ENCODE data around the gene SPINK1. TPM values are rescaled to one million over a fixed set of nuclear protein-coding genes. Genes with fewer than 3 reads are reported as not detected.
"Not testable (repeated sequence)": the region's sequence is repeated elsewhere in the genome, so short reads cannot be mapped to it uniquely, and the experiment has no call there.

SPINK1 gene
- polyA plus RNA-seq, 1 donor from 2014 or later, result not detected

DNA sequence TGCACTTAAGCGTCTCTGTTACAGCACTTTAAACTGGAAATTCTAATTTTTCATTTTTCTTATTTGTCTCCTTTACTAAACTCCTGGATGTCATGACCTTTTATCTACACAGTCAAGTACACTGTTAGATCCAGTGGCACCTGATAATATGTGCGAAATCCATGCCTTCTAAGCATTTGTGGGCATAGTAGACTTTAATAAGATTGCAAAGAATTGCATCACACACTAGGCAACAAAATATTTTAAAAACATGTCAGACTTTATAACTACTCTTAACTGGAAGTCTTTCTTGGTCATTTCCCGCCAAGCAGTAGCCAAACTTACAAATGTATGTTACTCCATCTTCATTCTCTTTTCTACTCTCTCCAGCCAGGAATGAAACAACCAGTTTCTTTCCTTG lies 5.0 kb upstream of the SPINK1 start:
- Mint-ChIP-seq H3K4me1 (peaks cover 0 to 2% (median 0%) of the 10 kb centered on the region in 3 donors), H3K36me3 (no peaks in the 10 kb centered on the region), H3K9me3 (peaks cover 1 to 3% (median 3%) of the 10 kb centered on the region in 3 donors), H3K27me3 (peaks cover 3% of the 10 kb centered on the region), H3K4me3 (no peak overlapping the region), H3K27ac (no peak overlapping the region)

GRCh38 chr5:147835386-147835798 lies 3.9 kb upstream of the SPINK1 start:
- no peaks in the 10 kb centered on the region for H3K36me3 Mint-ChIP-seq
- H3K27ac Mint-ChIP-seq, result no peak overlapping the region
- H3K9me3 Mint-ChIP-seq, result peaks cover 1 to 3% (median 3%) of the 10 kb centered on the region in 3 donors
- peaks cover 0 to 2% (median 0%) of the 10 kb centered on the region in 3 donors for H3K4me1 Mint-ChIP-seq
- no peak overlapping the region for H3K4me3 Mint-ChIP-seq
- peaks cover 3% of the 10 kb centered on the region for H3K27me3 Mint-ChIP-seq

DNA sequence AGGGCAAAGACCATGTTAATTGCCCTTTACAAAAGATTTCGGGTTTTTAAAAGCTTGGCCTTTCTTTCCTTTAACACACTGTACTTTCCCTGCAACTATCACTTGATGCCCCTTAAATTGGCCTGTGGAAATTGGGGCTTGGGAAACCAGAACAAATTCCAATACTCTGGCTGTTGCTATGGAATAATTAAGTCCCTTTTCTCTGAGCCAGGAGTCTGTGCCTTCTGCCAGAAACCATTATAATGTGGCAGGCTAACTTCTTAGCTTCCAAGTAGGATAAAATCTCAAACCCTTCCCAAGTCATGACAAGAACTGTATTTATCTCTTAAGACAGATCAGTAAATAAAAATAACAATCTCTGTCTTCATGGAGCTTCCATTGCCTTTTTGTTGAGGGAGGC lies 1.1 kb upstream of the SPINK1 start:
- peaks cover 0 to 2% (median 0%) of the 10 kb centered on the region in 3 donors for H3K4me1 Mint-ChIP-seq
- H3K9me3 Mint-ChIP-seq, result no peaks in the 10 kb centered on the region
- no peak overlapping the region for H3K4me3 Mint-ChIP-seq
- H3K27ac Mint-ChIP-seq, result no peak overlapping the region
- peaks cover 2% of the 10 kb centered on the region for H3K36me3 Mint-ChIP-seq
- peaks cover 3% of the 10 kb centered on the region for H3K27me3 Mint-ChIP-seq

DNA sequence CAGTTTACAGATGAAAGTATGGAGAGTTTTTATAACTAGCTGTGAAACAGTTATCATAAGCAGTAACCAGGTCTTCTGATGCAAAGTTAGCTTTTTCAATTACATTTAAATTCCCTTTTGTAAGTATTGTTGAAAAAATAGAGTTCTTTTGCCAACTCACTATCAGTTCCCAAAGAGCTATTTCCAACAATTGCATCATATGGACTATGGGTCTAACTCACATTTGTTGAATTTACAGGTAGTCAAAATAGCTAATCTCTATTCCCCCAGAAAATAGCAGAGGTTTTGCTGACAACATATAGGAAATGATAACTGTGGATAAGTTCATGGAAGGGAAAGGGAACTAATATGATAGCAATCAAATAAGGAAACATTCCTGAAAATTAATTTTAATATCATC lies 1.4 kb downstream of the SPINK1 start:
- H3K4me1 Mint-ChIP-seq, result peaks cover 0 to 2% (median 0%) of the 10 kb centered on the region in 3 donors
- H3K27me3 Mint-ChIP-seq, result peaks cover 2% of the 10 kb centered on the region
- no peak overlapping the region for H3K27ac Mint-ChIP-seq
- H3K9me3 Mint-ChIP-seq, result no peaks in the 10 kb centered on the region
- no peak overlapping the region for H3K4me3 Mint-ChIP-seq
- H3K36me3 Mint-ChIP-seq, result peaks cover 2% of the 10 kb centered on the region

DNA sequence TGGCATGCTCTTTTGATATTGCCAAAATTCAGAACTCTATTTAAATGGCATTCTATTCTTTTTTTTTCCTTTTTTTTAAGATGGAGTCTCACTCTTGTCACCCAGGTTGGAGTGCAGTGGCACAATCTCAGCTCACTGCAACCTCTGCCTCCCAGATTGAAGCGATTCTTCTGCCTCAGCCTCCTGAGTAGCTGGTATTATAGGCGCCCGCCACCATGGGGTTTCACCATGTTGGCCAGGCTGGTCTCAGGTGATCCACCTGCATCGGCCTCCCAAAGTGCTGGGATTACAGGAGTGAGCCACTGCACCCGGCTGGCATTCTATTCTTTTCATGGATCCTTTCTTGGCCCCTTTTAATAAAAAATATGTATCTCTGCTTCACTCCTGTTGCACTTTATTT lies 4.5 kb downstream of the SPINK1 start:
- not testable (repeated sequence) for H3K36me3 Mint-ChIP-seq, H3K27me3 Mint-ChIP-seq, H3K4me3 Mint-ChIP-seq, H3K27ac Mint-ChIP-seq, H3K4me1 Mint-ChIP-seq, H3K9me3 Mint-ChIP-seq

DNA sequence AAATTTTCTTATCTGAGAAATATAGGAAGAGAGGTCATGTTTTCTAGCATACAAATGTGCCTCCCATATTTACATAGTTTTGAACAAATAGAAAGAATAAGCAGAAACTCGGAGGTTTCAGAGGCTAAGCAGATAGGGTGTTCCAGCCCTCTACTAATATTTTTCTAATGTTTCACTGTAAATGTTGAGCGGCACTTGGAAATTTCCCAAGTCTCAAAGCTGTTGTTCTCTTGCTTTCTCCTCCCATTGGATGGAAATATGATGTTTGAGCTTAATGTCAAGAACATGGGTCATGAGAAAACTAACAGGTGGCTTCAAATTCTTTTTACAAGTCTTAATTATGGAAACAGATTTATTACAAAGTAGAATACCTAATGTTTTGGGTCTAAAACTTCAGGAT lies 5.1 kb downstream of the SPINK1 start:
- Mint-ChIP-seq H3K27me3 (peaks cover 3% of the 10 kb centered on the region), H3K36me3 (peaks cover 2% of the 10 kb centered on the region), H3K9me3 (no peaks in the 10 kb centered on the region), H3K4me1 (no peaks in the 10 kb centered on the region), H3K27ac (peak overlapping the region in 1 of 3 donors; percentile 21), H3K4me3 (no peak overlapping the region)

- Mint-ChIP-seq H3K27me3 (peaks cover 1% of the 10 kb centered on the region), H3K9me3 (peaks cover 0 to 2% (median 0%) of the 10 kb centered on the region in 3 donors), H3K27ac (no peak overlapping the region), H3K4me3 (no peak overlapping the region), H3K36me3 (no peaks in the 10 kb centered on the region), H3K4me1 (peaks cover 0 to 3% (median 0%) of the 10 kb centered on the region in 3 donors)
Observed at GRCh38 chr5:147822686-147823491, 8.6 kb downstream of the SPINK1 start.

DNA sequence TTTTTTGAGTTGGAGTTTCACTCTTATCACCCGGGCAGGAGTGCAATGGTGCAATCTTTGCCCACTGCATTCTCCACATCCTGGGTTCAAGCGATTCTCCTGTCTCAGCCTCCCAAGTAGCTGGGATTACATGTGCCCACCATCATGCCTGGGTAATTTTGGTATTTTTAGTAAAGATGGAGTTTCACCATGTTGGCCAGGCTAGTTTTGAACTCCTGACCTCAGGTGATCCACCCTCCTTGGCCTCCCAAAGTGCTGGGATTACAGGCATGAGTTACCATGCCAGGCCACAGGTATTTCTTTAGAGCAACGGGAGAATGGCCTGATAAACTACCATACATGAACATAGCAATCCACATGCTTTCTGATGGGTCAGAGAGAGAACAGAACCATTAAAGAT lies 9.2 kb downstream of the SPINK1 start:
- not testable (repeated sequence) for H3K27ac Mint-ChIP-seq, H3K9me3 Mint-ChIP-seq, H3K27me3 Mint-ChIP-seq, H3K4me1 Mint-ChIP-seq, H3K36me3 Mint-ChIP-seq, H3K4me3 Mint-ChIP-seq

- peaks cover 1% of the 10 kb centered on the region for H3K27me3 Mint-ChIP-seq
- H3K4me3 Mint-ChIP-seq, result no peak overlapping the region
- H3K9me3 Mint-ChIP-seq, result peaks cover 0 to 2% (median 0%) of the 10 kb centered on the region in 3 donors
- peaks cover 0 to 3% (median 0%) of the 10 kb centered on the region in 3 donors for H3K4me1 Mint-ChIP-seq
- H3K36me3 Mint-ChIP-seq, result no peaks in the 10 kb centered on the region
- no peak overlapping the region for H3K27ac Mint-ChIP-seq
Observed at GRCh38 chr5:147821766-147822165, 9.7 kb downstream of the SPINK1 start.

- peaks cover 1% of the 10 kb centered on the region for H3K27me3 Mint-ChIP-seq
- no peak overlapping the region for H3K27ac Mint-ChIP-seq
- H3K4me1 Mint-ChIP-seq, result peaks cover 0 to 3% (median 0%) of the 10 kb centered on the region in 3 donors
- H3K9me3 Mint-ChIP-seq, result peaks cover 2 to 4% (median 3%) of the 10 kb centered on the region in 3 donors
- no peak overlapping the region for H3K4me3 Mint-ChIP-seq
- H3K36me3 Mint-ChIP-seq, result no peaks in the 10 kb centered on the region
Observed at GRCh38 chr5:147819261-147819770, 12.2 kb downstream of the SPINK1 start.

- Mint-ChIP-seq H3K27me3 (peaks cover 1% of the 10 kb centered on the region), H3K9me3 (peaks cover 2 to 4% (median 3%) of the 10 kb centered on the region in 3 donors), H3K27ac (no peak overlapping the region), H3K36me3 (no peaks in the 10 kb centered on the region), H3K4me1 (peaks cover 0 to 3% (median 0%) of the 10 kb centered on the region in 3 donors), H3K4me3 (no peak overlapping the region)
Observed at GRCh38 chr5:147818290-147818689, 13.2 kb downstream of the SPINK1 start.

DNA sequence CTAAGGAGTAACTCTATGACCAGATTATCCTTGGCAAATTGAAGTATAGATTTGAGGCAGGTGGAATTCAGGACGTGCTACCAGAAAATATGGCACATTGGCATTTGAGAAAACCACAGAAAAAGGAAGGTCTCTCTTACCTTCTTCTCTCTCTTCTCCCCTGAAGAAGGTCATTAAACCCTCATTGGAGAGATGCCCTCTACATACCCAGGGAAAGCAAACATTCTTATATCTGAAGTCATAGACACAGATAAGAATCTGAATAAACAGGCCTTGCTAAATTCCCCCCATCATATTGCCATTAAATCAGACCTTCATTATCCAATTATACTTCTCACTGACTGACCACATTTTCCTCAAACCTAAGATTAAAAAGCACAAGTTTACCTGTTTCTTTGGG lies 17.8 kb downstream of the SPINK1 start:
- no peak overlapping the region for H3K27ac Mint-ChIP-seq
- peaks cover 2 to 6% (median 2%) of the 10 kb centered on the region in 3 donors for H3K9me3 Mint-ChIP-seq
- no peak overlapping the region for H3K4me3 Mint-ChIP-seq
- peaks cover 4% of the 10 kb centered on the region for H3K27me3 Mint-ChIP-seq
- H3K36me3 Mint-ChIP-seq, result no peaks in the 10 kb centered on the region
- H3K4me1 Mint-ChIP-seq, result no peaks in the 10 kb centered on the region

DNA sequence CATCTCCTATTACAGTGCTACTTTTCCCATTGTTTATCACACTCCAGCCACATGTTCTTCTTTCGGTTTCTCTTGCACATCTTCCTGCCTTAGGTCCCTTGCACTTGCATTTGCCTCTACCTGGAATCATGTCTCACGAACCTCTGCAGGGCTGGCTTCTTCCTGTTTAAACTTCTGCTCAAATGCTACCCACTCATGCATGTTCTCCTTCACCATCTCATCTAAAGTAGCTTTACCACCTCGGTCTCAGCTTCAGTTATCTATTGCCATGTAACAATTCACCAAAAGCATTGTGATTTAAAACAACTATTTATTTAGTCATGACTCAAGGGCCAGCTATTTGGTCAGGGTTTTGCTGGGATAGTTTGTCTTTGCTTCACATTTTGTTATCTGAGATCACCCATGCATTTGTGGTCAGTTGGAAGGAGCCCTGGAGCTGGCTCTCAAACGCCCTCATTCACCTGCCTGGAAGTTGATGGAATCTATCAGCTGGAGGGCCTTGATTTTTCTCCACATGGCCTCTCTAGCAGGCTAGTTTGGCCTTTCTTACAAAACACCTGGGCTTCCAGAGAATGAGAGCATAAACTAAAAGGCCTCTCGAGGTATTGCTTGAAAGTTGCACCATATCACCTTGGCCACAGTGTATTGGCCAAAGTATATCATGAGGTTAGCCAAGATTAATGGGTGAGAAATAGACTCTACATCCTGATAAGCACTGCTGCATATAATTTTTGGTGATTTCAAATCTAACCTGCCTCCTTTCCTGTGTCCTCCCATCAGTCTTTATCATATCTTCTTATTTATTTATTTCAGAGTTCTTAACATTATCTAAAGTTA lies 21.4 kb downstream of the SPINK1 start:
- H3K27ac Mint-ChIP-seq, result no peak overlapping the region
- peaks cover 6% of the 10 kb centered on the region for H3K27me3 Mint-ChIP-seq
- no peaks in the 10 kb centered on the region for H3K36me3 Mint-ChIP-seq
- H3K4me1 Mint-ChIP-seq, result peaks cover 0 to 3% (median 2%) of the 10 kb centered on the region in 3 donors
- peaks cover 0 to 3% (median 0%) of the 10 kb centered on the region in 3 donors for H3K9me3 Mint-ChIP-seq
- no peak overlapping the region for H3K4me3 Mint-ChIP-seq

GRCh38 chr5:147805030-147805454 lies 26.4 kb downstream of the SPINK1 start:
- H3K4me3 Mint-ChIP-seq, result peak overlapping the region in 1 of 4 donors; percentile 29
- H3K4me1 Mint-ChIP-seq, result peaks cover 4 to 8% (median 7%) of the 10 kb centered on the region in 3 donors
- peaks cover 11% of the 10 kb centered on the region for H3K27me3 Mint-ChIP-seq
- H3K27ac Mint-ChIP-seq, result peak overlapping the region in 2 of 3 donors; percentile 59 to 74
- H3K9me3 Mint-ChIP-seq, result no peaks in the 10 kb centered on the region
- H3K36me3 Mint-ChIP-seq, result peaks cover 1% of the 10 kb centered on the region

- Mint-ChIP-seq H3K36me3 (peaks cover 1% of the 10 kb centered on the region), H3K27ac (no peak overlapping the region), H3K9me3 (no peaks in the 10 kb centered on the region), H3K4me3 (no peak overlapping the region), H3K27me3 (peaks cover 13% of the 10 kb centered on the region), H3K4me1 (peaks cover 4 to 8% (median 7%) of the 10 kb centered on the region in 3 donors)
Observed at GRCh38 chr5:147804334-147804733, 27.1 kb downstream of the SPINK1 start.
